ENCODE results near the gene ZNF559. TPM values are rescaled to one million over a fixed set of nuclear protein-coding genes. Genes with fewer than 3 reads are reported as not detected.

Gene ZNF559
- total and polyA plus RNA-seq, 2 experiments from 2014 or later: 18.9 to 19.3 TPM

GRCh38 chr19:9348671-9349070 lies 24.7 kb downstream of the ZNF559 start:
- no peak overlapping the region for H3K4me3 ChIP-seq
- Mint-ChIP-seq H3K36me3 (ENCODE audit: low read depth) (peaks cover 77% of the 10 kb centered on the region), H3K9me3 (peaks cover 90% of the 10 kb centered on the region)

More at GRCh38 chr19:9348671-9349070, 24.7 kb downstream of the ZNF559 start:
- no peak overlapping the region for H3K27ac ChIP-seq (ENCODE audit: low read depth)
- H3K79me2 ChIP-seq (replicated peaks; ENCODE audit: insufficient read depth): no peaks in the 10 kb centered on the region
- no peak for TF ChIP-seq REST (IDR thresholded peaks at IDR 0.05; ENCODE audit: unreplicated experiment)
- TF ChIP-seq ZNF331 (CRISPR knock-in tag; IDR thresholded peaks at IDR 0.05; ENCODE audit: low read depth): no peak
- no peak for TF ChIP-seq ETS1 (IDR thresholded peaks at IDR 0.05)
- no peak for TF ChIP-seq EZH2phosphoT487 (IDR thresholded peaks at IDR 0.05; ENCODE audit: unreplicated experiment)
- no peak for TF ChIP-seq EZH2 (IDR thresholded peaks at IDR 0.05; ENCODE audit: low read depth, unreplicated experiment)
- TF ChIP-seq CREB1 (CRISPR knock-in tag; IDR thresholded peaks at IDR 0.05; ENCODE audit: low read depth): no peak
- TF ChIP-seq POLR2AphosphoS5 (IDR thresholded peaks at IDR 0.05; ENCODE audit: low read depth): no peak
- no peak for TF ChIP-seq NANOG (IDR thresholded peaks at IDR 0.05; ENCODE audit: borderline replicate concordance)
- TF ChIP-seq ZNF462 (CRISPR knock-in tag; IDR thresholded peaks at IDR 0.05): no peak
- TF ChIP-seq ZNF114 (CRISPR knock-in tag; IDR thresholded peaks at IDR 0.05): no peak
- no peak for TF ChIP-seq CTCF (conservative IDR thresholded peaks at IDR 0.05; ENCODE audit: low read depth in 2 of 2)
- no peak for TF ChIP-seq STAT1 (IDR thresholded peaks at IDR 0.05; ENCODE audit: unreplicated experiment)
- TF ChIP-seq JUNB (IDR thresholded peaks at IDR 0.05; ENCODE audit: unreplicated experiment): no peak
- H2AFZ ChIP-seq: no peak overlapping the region
- no peak for DNase-seq (ENCODE audit: low spot score)
- no peaks in the 10 kb centered on the region for H4K20me1 ChIP-seq (replicated peaks; ENCODE audit: insufficient read depth)
- Mint-ChIP-seq H3K4me3 (no peak overlapping the region), H3K27me3 (ENCODE audit: insufficient read depth, low read depth, poor library complexity) (no peaks in the 10 kb centered on the region), H3K4me1 (no peaks in the 10 kb centered on the region), H3K27ac (no peak overlapping the region)
- no peak for ATAC-seq
- H3K4me2 ChIP-seq: no peak overlapping the region
- no peaks in the 10 kb centered on the region for H3K4me1 ChIP-seq (ENCODE audit: insufficient read depth)
- H3K9me2 ChIP-seq (ENCODE audit: insufficient read depth): no peaks in the 10 kb centered on the region
- H3K27me3 ChIP-seq (ENCODE audit: insufficient read depth): no peaks in the 10 kb centered on the region
- H3F3A ChIP-seq (replicated peaks; ENCODE audit: low read depth): no peaks in the 10 kb centered on the region
- H3K36me3 ChIP-seq (ENCODE audit: insufficient read depth): peaks cover 29% of the 10 kb centered on the region
